Vagina (tissue), 2 donors: ENCODE data around the gene LSM11. TPM values are rescaled to one million over a fixed set of nuclear protein-coding genes. Genes with fewer than 3 reads are reported as not detected.

Experiments used
- DNase-seq, 2 donors: peaks; one replicate each; pipeline ENCODE4 v3.0.0-alpha.2; 2017; ENCODE audit errors: extremely low spot score in 2 of 2
- H3K27ac ChIP-seq: fragments of 200-600 bp; sonication (generic); one replicate; pipeline ENCODE4 v1.5.1; 2019
- H3K27me3 ChIP-seq: fragments of 200-600 bp; sonication (generic); one replicate; pipeline ENCODE4 v1.5.1; 2019
- H3K36me3 ChIP-seq, 2 donors: fragments of 200-600 bp; sonication (generic); one replicate each; pipeline ENCODE4 v1.5.1; 2017 to 2019
- H3K4me1 ChIP-seq: fragments of 200-600 bp; sonication (generic); one replicate; pipeline ENCODE4 v1.5.1; 2019
- H3K4me3 ChIP-seq, 2 donors: fragments of 200-600 bp; sonication (generic); 1 replicate in 1 of 2; 2 replicates in 1 of 2; pipeline ENCODE4 v1.5.1; 2016 to 2019
- H3K9me3 ChIP-seq: fragments of 200-600 bp; sonication (generic); one replicate; pipeline ENCODE4 v1.5.1; 2019
- POLR2A ChIP-seq, 2 donors: fragments of 450-650 bp; IDR thresholded peaks; one replicate each; pipeline ENCODE4 v1.6.1; 2017; ENCODE audit warnings: antibody characterized with exemption in 2 of 2, mild to moderate bottlenecking in 2 of 2, moderate library complexity in 2 of 2
- POLR2AphosphoS5 ChIP-seq, 2 donors: sonication (generic); formaldehyde crosslinking; IDR thresholded peaks; one replicate each; pipeline ENCODE4 v1.9.0; 2017; ENCODE audit warnings: antibody characterized with exemption in 2 of 2, mild to moderate bottlenecking in 2 of 2, low read depth in 1 of 2; ENCODE audit not compliant: insufficient read depth in 1 of 2
- intact Hi-C: fragments of 100-400 bp; cut with DNase I; formaldehyde crosslinking; loops from one replicate; pipeline ENCODE4 v1.15.1; 2023
- total RNA-seq: library from RNA; depleted of rRNA; stranded (reverse); fragments of >200 nt; gene quantifications from one replicate; pipeline ENCODE4 v1.2.3, GENCODE V29; 2016
- TF ChIP-seq, protein P1 (sequence below), 3 experiments: fragments of 450-650 bp in 2 of 3; fragments of 200-600 bp in 1 of 3; sonication (generic) in 1 of 3; IDR thresholded peaks; one replicate each; pipeline ENCODE4 v1.5.1; 2017 to 2019; ENCODE audit warnings: antibody characterized with exemption in 3 of 3, mild to moderate bottlenecking in 2 of 3, moderate library complexity in 2 of 3

Gene LSM11
- total RNA-seq, 1 donor from 2014 or later, result 3.9 TPM

DNA sequence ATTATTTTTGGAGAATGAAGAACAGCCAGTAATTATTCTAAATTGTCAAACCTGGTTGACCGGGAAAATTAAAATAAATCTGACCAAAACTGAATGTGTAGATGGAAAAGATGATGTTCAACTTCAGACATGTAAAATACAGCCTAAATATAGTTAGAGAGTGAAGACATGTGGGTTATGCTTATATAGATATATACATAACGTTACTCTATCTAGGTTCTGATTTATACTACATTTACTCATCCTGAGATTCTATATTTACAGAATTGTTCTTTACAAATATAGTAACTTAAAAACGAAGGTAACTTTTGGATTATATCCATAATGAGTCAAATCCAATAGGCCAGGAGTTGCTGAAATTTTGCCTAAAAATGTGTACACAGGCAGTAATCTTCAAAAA, 33.1 kb upstream of the LSM11 start:
- Histone ChIP-seq H3K27ac (no peak overlapping the region), H3K36me3 (no peaks in the 10 kb centered on the region), H3K9me3 (no peaks in the 10 kb centered on the region), H3K4me1 (no peaks in the 10 kb centered on the region), H3K4me3 (no peak overlapping the region), H3K27me3 (no peaks in the 10 kb centered on the region)
- DNase-seq, result no peak
- intact Hi-C loops, result no loop called here
- TF ChIP-seq POLR2A (IDR thresholded peaks at IDR 0.05), result no peak
- TF ChIP-seq, protein P1, sequence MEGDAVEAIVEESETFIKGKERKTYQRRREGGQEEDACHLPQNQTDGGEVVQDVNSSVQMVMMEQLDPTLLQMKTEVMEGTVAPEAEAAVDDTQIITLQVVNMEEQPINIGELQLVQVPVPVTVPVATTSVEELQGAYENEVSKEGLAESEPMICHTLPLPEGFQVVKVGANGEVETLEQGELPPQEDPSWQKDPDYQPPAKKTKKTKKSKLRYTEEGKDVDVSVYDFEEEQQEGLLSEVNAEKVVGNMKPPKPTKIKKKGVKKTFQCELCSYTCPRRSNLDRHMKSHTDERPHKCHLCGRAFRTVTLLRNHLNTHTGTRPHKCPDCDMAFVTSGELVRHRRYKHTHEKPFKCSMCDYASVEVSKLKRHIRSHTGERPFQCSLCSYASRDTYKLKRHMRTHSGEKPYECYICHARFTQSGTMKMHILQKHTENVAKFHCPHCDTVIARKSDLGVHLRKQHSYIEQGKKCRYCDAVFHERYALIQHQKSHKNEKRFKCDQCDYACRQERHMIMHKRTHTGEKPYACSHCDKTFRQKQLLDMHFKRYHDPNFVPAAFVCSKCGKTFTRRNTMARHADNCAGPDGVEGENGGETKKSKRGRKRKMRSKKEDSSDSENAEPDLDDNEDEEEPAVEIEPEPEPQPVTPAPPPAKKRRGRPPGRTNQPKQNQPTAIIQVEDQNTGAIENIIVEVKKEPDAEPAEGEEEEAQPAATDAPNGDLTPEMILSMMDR (IDR thresholded peaks at IDR 0.05), result no peak
- no peak for TF ChIP-seq POLR2AphosphoS5 (IDR thresholded peaks at IDR 0.05; ENCODE audit: insufficient read depth in 1 of 2, low read depth in 1 of 2)

DNA sequence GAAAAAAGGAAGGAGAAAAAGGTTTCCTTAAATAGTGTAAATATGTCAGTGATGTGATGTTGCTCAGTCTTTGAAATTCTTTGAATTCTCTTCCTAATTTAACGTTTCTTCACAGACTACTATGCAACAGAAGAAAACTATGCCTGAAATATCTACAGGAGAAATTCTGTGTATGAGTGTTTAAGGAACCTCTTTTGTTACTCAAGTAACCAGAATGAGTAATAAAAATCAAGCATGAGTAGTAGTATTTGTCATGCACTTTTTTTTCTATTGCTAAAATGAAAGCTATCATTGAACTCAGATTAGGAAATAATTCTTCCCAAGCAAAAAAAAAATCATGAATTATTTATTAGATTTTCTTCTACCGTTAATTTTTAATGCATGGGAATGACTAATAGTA, 32.6 kb upstream of the LSM11 start:
- Histone ChIP-seq H3K27ac (no peak overlapping the region), H3K27me3 (no peaks in the 10 kb centered on the region), H3K9me3 (no peaks in the 10 kb centered on the region), H3K4me3 (no peak overlapping the region), H3K4me1 (no peaks in the 10 kb centered on the region), H3K36me3 (no peaks in the 10 kb centered on the region)
- no peak for DNase-seq
- TF ChIP-seq, protein P1 (IDR thresholded peaks at IDR 0.05), result no peak
- TF ChIP-seq POLR2A (IDR thresholded peaks at IDR 0.05) (no peak), POLR2AphosphoS5 (IDR thresholded peaks at IDR 0.05; ENCODE audit: insufficient read depth in 1 of 2, low read depth in 1 of 2) (no peak)
- intact Hi-C loops, result no loop called here

DNA sequence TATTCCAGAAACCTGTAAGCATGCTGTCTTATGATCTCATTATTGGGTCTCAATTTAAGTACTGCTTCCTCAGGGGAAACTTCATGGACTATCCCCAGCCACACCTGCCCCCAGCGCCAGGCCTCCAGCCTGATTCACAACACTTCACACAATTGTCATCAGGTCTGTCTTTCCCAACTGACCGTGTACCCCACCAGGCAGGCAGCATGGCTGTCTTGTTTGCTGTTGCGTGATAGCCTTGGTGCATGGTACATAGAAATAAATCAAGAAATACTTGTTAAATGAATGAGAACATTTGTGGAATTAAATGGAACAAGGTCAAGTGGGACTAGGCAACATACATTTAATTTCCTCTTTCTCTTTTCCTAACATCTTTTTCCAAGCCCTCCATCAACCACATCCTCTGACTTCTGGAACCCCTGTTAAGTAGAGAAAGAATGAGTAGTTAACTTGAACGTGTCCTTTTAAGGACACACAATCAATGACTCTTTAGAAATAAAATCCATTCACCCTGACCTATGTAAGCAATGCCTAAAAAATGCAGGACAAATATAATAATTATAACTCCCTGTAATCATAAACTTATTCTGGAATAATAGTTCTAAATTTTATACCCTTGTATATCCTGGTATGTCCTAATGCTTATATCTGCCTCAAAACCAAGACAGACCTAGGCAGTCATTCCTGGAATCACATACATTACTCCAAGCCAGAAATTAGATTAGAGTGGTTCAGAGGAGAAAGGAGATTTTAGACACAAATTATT, 29.5 kb upstream of the LSM11 start:
- no peaks in the 10 kb centered on the region for H3K9me3 ChIP-seq
- no peak for DNase-seq
- H3K4me3 ChIP-seq, result no peak overlapping the region
- no peak for TF ChIP-seq POLR2AphosphoS5 (IDR thresholded peaks at IDR 0.05; ENCODE audit: insufficient read depth in 1 of 2, low read depth in 1 of 2)
- TF ChIP-seq, protein P1 (IDR thresholded peaks at IDR 0.05), result no peak
- no peak for TF ChIP-seq POLR2A (IDR thresholded peaks at IDR 0.05)
- no peak overlapping the region for H3K27ac ChIP-seq
- no peaks in the 10 kb centered on the region for H3K27me3 ChIP-seq
- intact Hi-C loops, result no loop called here
- no peaks in the 10 kb centered on the region for H3K4me1 ChIP-seq
- no peaks in the 10 kb centered on the region for H3K36me3 ChIP-seq

DNA sequence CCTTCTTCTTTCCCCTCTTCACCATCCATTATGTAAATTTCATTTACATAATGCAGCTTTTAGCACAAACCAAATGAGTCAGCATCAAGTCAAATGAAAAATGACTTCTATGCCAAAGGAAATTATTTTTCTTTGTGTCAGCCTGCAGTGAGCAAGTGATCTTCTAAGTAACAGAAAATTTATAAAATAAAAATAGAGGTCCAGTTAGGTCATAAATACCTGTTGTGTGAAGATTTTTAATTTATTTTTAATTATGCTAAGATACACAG, 29.0 kb upstream of the LSM11 start:
- Histone ChIP-seq H3K27me3 (no peaks in the 10 kb centered on the region), H3K4me3 (no peak overlapping the region), H3K9me3 (no peaks in the 10 kb centered on the region), H3K36me3 (no peaks in the 10 kb centered on the region), H3K27ac (no peak overlapping the region), H3K4me1 (no peaks in the 10 kb centered on the region)
- intact Hi-C loops, result no loop called here
- DNase-seq, result no peak
- no peak for TF ChIP-seq POLR2A (IDR thresholded peaks at IDR 0.05)
- TF ChIP-seq, protein P1 (IDR thresholded peaks at IDR 0.05), result no peak
- TF ChIP-seq POLR2AphosphoS5 (IDR thresholded peaks at IDR 0.05; ENCODE audit: insufficient read depth in 1 of 2, low read depth in 1 of 2), result no peak

DNA sequence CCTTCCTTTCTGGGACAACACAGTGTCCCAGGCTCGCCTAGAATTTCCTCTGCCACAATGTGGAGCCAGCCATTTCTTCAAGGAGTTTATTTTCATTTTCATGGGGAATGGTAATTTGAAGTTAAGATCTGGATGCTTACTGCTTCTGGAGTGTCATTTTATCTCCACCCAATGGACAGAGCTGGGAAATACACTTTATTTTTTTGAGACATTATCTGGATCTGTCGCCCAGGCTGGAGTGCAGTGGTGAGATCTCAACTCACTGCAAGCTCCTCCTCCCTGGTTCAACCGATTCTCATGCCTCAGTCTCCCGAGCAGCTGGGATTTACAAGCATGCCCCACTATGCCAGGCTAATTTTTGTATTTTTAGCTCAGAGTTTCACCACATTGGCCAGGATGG, 25.0 kb upstream of the LSM11 start:
- intact Hi-C loops, result loop anchor here (5.0 kb wide), 1 partner anchor 286 kb away; no protein-coding TSS in a partner anchor
- H3K9me3 ChIP-seq, result no peaks in the 10 kb centered on the region
- H3K27me3 ChIP-seq, result no peaks in the 10 kb centered on the region
- no peak overlapping the region for H3K27ac ChIP-seq
- TF ChIP-seq, protein P1 (IDR thresholded peaks at IDR 0.05), result peak in 2 of 3 experiments; percentile 45 to 65
- no peak for TF ChIP-seq POLR2A (IDR thresholded peaks at IDR 0.05)
- no peak for DNase-seq
- no peaks in the 10 kb centered on the region for H3K36me3 ChIP-seq
- no peaks in the 10 kb centered on the region for H3K4me1 ChIP-seq
- H3K4me3 ChIP-seq, result no peak overlapping the region
